EH (cell line): ENCODE data around the gene TRIM69.
"Not testable (repeated sequence)": the region's sequence is repeated elsewhere in the genome, so short reads cannot be mapped to it uniquely, and the experiment has no call there.

Experiments used
- DNase-seq: peaks from one replicate; pipeline ENCODE4 v3.0.0-alpha.2; 2015; ENCODE audit warnings: low read depth

TRIM69 gene

GRCh38 chr15:44743454-44743853, 7.1 kb downstream of the TRIM69 start:
- not testable (repeated sequence) for DNase-seq

GRCh38 chr15:44753345-44753744, 17.0 kb downstream of the TRIM69 start:
- no peak for DNase-seq

- no peak for DNase-seq
These were observed 26.9 kb downstream of the TRIM69 start for GRCh38 chr15:44763187-44763586.

GRCh38 chr15:44763848-44764247, 27.5 kb downstream of the TRIM69 start:
- no peak for DNase-seq

GRCh38 chr15:44765036-44765435, 28.7 kb downstream of the TRIM69 start:
- no peak for DNase-seq

- no peak for DNase-seq
These were observed 33.2 kb downstream of the TRIM69 start for GRCh38 chr15:44769521-44769920.

GRCh38 chr15:44770715-44771114, 34.4 kb downstream of the TRIM69 start:
- DNase-seq: not testable (repeated sequence)

GRCh38 chr15:44775953-44776352, 39.6 kb downstream of the TRIM69 start:
- peak; percentile 13 for DNase-seq

GRCh38 chr15:44779761-44780160, 43.4 kb downstream of the TRIM69 start:
- DNase-seq: no peak

- no peak for DNase-seq
These were observed 44.3 kb downstream of the TRIM69 start for GRCh38 chr15:44780608-44781007.

GRCh38 chr15:44781128-44781810, 44.9 kb downstream of the TRIM69 start:
- no peak for DNase-seq

- DNase-seq: peak; percentile 12
These were observed 46.2 kb downstream of the TRIM69 start for GRCh38 chr15:44782516-44782915.

GRCh38 chr15:44784918-44785274, 48.6 kb downstream of the TRIM69 start:
- not testable (repeated sequence) for DNase-seq

- DNase-seq: peak; percentile 6
These were observed 52.4 kb downstream of the TRIM69 start for GRCh38 chr15:44788748-44789147.

- no peak for DNase-seq
These were observed 53.9 kb downstream of the TRIM69 start for GRCh38 chr15:44790215-44790614.

- no peak for DNase-seq
These were observed 54.3 kb downstream of the TRIM69 start for GRCh38 chr15:44790656-44791055.

GRCh38 chr15:44792715-44793114, 56.4 kb downstream of the TRIM69 start:
- no peak for DNase-seq

- no peak for DNase-seq
These were observed 57.7 kb downstream of the TRIM69 start for GRCh38 chr15:44794072-44794471.

- no peak for DNase-seq
These were observed 60.2 kb downstream of the TRIM69 start for GRCh38 chr15:44796508-44796907.

- no peak for DNase-seq
These were observed 62.5 kb downstream of the TRIM69 start for GRCh38 chr15:44798826-44799225.

GRCh38 chr15:44801364-44801763, 65.0 kb downstream of the TRIM69 start:
- no peak for DNase-seq

GRCh38 chr15:44801797-44802196, 65.5 kb downstream of the TRIM69 start:
- DNase-seq: no peak

- no peak for DNase-seq
These were observed 66.0 kb downstream of the TRIM69 start for GRCh38 chr15:44802336-44802735.

- DNase-seq: no peak
These were observed 68.1 kb downstream of the TRIM69 start for GRCh38 chr15:44804298-44805046.
